HG02885 (cell line): ENCODE results near the gene ARHGAP15.
A peak's percentile ranks its signal among the peaks of the same experiment; 100 is the strongest.

Experiments
- ATAC-seq: cut with Tn5 transposase; IDR thresholded peaks from one replicate; pipeline ENCODE4 v1.9.1; 2021; ENCODE audit warnings: mild to moderate bottlenecking; ENCODE audit not compliant: unreplicated experiment, poor library complexity

Gene ARHGAP15

DNA sequence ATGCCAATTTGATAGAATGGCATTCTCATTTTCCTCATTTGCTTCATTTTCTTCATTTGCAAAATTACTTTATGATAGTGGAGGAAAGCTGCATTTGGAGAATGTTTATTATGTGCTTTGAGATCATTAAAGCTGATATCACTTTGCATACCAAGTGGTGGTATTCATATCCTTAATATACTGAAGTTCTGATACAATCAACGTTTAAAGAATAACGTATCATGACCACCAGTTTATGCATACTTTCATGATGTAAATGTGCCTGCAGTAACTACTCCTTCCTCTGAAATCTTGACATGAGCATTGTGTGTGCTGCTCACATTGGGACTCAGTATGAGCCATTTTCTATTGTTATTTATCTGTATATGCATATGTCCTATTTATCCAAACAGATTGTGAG lies 302.1 kb downstream of the ARHGAP15 start:
- ATAC-seq = no peak

DNA sequence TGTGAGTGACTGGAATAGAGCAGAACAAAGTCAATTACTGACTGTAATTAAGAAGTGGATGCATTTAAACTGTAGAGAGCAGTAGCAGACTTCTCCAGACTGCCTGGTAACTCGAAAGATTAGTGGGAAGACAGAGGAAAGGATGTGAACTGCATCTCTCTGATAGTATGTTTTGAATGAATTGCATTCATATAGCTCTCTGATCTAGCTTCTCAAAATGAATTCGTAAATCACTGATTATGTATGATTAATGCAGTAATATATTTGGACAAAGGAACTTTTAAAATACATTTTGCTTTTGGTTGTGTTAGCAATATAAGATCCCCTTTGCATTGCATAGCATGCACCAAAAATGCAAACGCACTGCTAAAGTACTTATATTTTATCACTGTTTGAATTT lies 304.0 kb downstream of the ARHGAP15 start:
- ATAC-seq = no peak

DNA sequence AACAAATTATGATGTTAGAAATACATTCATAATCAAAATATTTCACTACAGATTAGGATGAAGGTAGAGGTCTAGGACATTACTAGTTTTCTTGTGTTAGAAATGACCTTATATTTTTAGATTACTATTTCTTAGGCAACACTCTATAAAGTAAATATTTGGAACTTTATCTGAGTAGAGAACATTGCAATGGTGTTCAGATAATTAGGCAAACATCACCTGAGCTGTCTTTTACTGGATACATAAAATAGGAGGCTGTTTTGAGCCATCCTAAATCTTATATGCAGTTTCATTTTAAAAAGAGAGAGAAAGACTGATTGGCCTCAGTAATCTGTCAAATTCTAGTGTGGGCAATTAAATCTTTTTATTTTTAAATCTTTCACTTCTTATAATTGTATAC lies 304.6 kb downstream of the ARHGAP15 start:
- no peak for ATAC-seq

DNA sequence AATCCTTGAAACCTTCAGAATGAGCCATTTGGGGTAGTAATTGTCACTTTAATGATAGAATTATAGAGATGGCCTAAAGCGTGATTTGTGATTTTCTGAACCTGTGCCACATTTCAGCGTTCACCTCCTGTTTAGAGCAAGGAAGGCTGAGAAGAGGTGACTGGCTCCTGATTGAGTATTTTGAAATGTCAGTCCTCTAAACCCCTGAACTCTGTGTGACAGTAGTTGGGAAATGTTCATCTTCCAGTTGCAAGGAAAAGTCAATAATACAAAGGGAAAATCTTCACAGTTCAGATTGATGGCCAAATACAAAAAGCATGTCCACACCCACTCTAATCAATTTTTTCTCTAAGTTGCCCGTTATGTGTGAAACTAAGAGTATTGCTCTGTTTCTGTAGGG lies 305.2 kb downstream of the ARHGAP15 start:
- ATAC-seq = no peak

DNA sequence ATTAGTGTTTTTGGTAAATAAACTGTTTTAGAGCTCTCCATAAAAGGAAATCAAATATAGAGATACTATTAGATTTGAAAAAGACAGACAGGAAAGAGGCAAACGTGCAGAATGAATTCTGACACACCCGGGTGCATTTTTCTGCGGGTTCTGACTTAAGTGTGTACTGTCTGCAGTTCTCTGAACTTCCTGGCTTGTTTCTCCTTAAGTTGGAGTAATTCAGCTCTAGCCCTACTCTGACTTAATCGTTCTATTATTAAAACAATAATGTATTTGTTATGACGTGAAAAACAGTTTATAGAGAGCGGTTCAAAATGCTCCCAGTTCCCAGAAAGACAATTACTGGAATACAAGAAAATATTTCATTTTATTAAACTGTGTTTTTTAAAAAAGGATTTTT lies 305.9 kb downstream of the ARHGAP15 start:
- ATAC-seq = no peak

DNA sequence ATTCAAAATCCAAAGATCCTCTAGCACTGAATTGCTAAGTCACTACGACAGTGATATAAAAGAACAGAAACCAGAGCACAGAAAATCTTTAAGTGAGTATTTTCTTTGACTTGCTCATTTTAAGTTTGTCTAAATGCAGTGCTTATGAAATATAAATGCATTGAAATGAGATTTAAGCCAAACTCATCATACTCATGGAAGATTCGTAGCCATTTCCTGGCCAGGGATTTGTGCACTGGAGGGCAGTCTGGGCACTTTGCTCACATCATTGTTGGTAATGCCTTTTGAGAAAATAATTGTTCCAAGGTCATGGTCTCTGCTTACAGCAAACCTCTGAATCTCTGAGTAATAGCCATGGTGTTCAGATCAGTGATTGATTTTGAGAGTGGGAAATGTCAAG lies 307.7 kb downstream of the ARHGAP15 start:
- ATAC-seq = no peak

DNA sequence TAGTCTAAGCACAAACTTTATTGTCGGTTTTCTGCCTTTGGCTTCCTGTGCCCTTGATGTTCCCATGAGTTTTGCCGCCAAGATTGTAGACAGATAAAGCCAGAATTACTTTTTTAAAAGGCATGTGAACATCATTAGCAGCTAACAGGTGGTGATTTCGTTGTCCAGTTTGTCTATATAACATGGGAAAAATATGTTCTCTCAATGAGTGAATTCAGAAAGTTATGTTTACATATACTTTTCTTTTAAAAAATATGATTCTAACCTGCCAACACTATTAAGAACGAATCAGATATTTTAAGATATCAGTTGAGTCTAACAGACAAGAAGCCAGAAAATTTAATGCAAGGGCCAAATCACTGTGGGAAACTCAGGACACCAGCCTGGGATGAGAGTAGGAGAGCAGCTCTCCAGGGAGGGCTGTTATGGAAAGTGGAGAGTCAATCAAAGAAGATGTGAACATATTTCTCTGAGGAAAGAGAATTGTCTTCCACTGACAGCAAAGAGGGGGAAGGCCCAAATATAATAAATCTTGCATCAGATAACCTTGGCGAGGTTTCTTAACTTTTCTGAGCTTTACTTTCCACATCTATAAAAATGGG lies 311.3 kb downstream of the ARHGAP15 start:
- no peak for ATAC-seq

DNA sequence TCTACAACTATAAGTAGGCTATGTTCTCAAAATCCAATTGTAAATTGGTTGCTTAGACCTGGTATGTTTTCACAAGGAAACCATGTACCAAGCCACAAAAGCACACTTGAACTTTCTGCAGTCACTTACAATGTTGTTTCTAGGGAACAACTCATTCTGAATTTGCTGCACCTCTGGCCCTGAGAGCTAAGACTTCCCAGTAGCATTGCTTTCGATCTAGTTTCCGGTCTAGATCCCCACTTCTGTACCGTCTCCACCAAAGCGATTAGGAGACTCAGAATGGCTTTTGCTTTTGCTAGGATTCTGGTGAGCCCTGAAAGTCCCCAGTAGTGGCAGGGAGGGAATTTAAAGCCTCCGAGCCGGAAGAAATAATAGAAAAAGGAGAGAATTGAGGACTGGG lies 313.0 kb downstream of the ARHGAP15 start:
- ATAC-seq = no peak

DNA sequence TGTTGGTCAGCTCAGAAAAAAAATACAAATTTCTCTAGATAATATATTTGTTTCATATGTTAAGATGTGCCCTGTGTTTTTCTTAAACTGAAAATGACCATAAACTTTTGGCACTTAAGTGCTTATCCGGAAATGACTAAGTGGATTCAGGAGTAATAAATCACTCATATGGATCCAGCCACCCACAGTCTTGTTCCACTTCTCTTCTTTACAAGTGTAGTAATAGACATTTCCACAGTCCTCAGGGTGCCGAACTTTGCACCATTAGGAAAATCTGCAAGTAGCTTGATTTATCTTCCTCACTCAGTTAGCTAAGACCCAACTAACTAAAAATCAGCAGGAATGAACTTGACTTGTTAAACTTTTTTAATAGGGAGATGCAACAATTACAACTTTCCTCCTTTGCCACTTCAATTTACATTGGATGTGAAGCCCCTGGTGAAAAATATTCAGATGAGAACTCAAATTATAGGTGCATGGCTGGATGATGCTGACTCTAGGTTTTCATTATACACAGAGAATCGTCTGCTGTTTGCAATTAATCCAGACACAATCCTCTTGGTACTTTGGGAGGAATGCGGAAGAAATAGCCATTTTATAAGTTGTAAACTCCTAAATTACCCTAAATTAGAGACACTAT lies 322.5 kb downstream of the ARHGAP15 start:
- peak; percentile 66 for ATAC-seq

DNA sequence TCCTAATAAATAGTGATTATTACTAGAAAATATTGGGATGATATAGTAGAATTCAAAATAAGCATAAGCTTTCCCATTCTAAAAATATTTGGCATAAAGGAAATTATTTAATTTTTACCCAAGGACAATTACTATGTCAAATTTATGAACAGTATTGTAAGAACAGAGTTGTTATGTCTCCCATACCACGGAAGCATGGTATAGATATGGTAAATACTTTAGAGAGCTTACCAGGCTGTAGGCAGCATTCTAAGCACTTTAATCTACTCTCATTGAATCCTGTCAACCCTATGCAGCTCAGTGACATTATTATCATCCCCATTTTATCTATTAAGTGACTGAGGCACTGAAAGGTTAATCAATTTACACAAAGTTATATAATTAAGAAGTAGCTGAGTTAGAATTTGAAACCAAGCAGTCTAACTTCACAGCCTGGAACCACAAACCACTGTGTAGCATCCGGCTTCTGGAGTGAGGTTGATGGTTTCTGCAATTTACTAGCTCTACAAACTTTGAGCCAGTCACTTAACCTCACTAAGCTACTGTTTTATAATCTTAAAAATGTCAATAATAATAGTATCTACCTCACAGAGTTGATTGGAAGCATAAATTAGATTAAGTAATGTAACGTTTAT lies 323.7 kb downstream of the ARHGAP15 start:
- ATAC-seq = peak; percentile 78

DNA sequence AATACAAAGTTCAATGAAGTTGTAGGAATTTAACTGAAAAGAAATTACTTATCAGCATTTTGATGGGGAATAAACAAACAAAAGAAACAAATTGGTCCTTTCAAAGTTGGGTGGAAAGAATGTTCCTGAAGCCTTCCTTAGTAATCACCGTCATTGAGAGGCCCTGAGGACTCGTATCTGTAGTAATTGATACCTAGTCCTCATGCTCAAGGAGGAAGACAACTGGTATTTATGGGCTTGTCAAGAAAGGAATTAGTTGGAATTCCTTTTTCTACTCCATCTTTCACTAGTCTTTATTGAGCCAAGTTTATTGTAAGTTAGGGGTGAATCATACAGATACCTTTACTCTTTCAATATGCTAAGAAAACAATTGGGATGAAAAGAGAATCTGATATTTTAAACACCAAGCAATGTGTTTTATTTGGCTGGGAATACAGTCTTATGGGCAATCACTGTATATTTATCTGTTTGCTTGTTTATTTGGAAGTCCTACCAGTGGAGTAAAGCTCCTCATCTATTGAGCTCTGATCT lies 324.8 kb downstream of the ARHGAP15 start:
- ATAC-seq = no peak

DNA sequence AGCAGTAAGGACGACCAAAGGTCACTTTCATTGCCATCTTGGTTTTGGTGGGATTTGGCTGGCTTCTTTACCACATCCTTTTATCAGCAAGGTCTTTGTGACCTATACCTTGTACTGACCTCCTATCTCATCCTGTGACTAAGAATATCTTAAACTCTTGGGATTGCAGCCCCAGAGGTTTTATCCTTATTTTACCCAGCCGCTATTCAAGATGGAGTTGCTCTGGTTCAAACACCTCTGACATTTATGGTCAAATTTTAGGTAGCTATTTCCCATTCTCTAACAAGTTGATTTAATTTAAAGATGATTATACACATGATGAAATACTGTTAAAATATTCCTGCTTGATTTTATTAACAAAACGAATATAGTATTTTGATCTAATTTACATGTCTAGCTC lies 326.1 kb downstream of the ARHGAP15 start:
- no peak for ATAC-seq

DNA sequence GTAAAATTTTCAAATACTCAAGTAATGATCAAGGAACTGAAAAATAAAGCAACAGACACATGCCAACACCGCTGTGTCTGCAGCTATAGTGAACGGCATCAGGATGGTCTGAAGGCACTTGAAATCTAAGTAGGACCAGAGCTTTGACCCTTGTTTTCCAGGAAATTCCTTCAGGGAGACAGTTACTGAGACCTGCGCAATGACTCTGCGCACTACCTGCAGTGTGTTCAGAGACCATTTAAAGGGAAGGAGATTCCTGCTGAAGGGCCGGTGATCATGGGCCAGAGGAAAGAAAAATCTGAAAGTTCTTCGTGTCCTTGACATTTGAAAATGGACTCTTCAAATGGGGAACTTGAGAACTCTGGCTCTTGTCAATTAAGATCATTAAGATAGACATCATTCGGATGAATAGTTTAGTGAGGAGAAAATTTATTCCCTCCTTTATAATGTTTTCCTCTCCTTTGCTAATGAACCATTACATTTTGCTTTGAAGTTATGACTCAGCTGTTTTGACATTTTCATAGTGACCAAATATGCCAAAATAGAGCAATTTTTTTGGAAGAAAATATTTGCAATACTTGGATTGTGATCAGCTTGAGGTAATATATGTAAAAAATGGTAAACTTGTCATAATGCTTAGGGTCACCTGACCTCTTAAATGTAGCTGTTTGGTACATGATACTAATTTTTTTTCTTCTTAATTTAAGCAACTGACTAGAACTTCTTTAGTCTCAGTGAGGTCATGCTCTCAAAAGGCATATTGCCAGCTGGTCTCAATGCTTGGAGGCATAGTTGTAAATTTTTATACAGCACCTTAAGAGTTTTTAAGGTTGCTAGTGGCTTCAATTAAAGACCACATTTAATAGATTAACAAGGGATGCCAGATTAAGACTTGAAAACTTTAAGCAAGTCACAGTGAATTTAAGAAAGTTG lies 329.3 kb downstream of the ARHGAP15 start:
- ATAC-seq = no peak

DNA sequence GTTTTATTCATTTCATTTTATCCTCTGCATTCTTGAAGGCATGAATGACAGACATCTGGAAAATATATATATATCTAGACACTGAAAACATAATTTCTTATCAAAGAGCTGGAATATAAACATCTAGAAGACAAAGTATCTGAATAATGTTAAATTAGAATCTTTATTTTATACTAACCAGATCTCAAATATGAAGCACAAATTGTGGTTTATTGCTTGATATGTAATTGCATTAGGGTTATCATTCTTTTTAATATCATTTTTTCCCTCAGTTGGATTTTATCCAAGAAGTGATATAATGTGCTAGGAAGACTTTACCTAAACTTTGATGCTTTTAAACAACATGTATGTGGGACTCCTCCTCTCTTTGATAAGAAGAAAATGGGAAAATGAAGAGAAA lies 331.2 kb downstream of the ARHGAP15 start:
- no peak for ATAC-seq

DNA sequence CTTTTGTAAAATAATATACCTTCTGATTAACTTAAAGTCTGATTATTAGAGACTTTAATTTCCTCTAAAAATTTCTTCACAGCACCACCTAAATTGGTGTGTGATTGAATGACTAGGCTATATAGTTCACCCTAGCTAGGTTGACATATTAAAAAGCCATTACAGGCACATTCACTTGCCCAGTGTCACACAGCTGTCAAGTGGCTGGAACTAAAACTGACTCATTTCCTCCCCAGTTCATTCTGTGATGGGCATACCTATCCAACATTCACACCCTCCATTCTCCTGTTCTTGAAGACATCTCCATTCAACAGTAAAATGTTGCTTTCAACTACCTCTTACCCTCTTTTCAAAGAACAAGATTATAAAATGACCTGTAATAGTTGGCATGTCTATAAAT lies 334.5 kb downstream of the ARHGAP15 start:
- peak; percentile 46 for ATAC-seq

DNA sequence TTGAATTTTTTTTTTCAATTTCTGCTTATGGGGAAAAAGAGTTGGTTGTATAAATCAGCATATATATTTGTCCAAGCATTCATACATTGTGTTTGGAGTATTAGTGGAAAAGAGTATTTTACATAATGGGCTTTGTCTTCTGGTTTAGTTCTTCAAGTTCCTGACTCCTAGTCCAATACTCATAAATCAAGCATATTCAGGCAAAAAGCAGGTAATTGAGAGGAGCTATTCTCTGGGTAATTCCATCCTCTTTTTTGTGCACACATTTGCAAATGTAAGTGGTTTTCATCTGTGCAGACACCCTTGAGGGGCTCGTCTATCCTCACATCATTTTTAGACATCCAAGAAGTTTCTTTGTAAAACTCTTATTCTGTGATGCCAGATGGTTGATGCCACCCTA lies 337.2 kb downstream of the ARHGAP15 start:
- ATAC-seq = no peak

DNA sequence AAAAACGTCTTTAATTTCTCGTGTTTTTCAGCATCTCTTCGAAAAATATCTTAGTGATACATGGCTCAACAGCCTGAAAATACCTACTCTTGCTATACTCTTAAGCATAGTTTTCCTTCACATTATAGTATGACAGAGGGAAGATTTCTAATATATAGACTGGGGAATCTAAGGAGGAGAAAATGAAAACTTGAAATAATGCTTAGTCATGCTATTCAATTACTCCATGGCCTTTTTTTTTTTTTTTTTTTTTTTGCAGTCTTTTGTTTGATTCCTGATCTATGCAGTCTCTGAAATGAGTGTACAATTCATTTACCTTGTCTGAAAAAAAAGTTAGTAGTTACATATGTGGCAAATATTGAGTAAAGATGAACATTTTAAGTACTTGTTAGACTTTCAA lies 337.8 kb downstream of the ARHGAP15 start:
- ATAC-seq = no peak

DNA sequence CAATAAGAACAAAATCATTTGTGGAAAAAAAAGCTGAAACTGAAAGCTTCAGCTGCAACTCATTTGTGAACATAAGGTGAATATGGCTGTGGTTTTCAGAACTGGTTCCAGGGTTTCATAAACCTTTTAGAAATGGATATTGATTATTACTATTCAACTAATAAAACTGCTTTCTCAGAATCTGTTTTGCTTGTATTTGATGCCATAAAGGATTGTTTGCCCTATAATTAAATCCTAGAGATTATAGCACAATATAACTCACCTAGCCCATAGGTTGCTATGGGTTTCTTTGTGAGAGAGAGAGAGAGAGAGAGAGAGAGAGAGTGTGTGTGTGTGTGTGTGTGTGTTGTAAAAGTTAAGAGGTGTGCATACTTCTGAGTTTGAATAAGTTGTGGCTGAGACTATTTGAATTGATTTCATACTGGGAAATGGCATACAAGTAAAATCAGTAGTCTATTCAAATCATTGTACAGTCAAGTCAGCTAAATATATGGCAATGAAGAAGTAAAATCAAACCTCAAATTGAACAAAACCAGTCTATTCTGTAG lies 339.2 kb downstream of the ARHGAP15 start:
- peak; percentile 81 for ATAC-seq

DNA sequence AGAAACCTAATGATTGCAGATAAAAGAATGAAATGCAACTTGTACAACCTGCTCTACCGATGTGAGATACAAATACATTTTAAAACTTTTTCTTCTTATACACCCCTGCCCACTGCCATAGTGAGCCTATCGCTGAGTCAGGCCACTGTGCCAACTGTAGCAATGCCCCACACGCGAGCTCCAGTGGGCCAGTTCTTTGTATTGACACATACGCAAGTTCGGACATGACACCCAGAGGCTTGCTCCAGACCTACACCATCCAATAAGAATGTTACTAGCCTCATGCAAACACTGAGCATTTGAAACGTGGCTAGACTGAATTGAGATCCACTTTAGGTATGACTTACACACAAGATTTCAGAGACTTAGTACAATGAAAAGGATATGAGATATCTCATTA lies 340.1 kb downstream of the ARHGAP15 start:
- no peak for ATAC-seq

DNA sequence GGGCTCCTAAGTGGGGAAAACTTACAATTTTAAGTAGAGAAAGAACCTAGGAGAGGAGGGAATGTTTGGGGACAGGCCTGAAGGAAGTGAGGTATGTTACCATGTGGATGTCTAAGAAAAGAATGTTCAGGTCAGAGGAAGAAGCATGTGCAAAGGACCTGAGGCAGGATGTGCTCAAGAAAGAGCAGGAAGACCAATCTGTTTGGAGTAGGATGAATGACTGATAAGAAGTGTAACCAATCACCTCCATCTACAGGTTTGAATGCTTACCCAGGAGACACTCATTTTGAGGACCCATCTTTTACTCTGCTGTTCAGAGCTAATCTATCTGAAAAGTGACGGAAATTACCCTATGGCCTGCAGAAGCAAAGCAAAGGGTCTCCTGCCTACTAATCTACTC lies 342.3 kb downstream of the ARHGAP15 start:
- ATAC-seq = no peak
